Hepatocyte (in vitro differentiated cells): ENCODE measurements around the gene RBKS.

ENCODE experiments used
- CTCF ChIP-seq: fragments of 200-600 bp; sonication (generic); IDR thresholded peaks from 2 replicates; pipeline ENCODE4 v1.5.1; 2016; ENCODE audit warnings: antibody characterized with exemption, mild to moderate bottlenecking; ENCODE audit not compliant: poor library complexity
- EZH2 ChIP-seq: fragments of 200-600 bp; sonication (generic); IDR thresholded peaks from 2 replicates; pipeline ENCODE4 v1.6.1; 2016; ENCODE audit warnings: antibody characterized with exemption, mild to moderate bottlenecking, borderline replicate concordance
- EZH2phosphoT487 ChIP-seq: fragments of 200-600 bp; sonication (generic); IDR thresholded peaks from one replicate; pipeline ENCODE4 v1.6.1; 2018; ENCODE audit warnings: antibody characterized with exemption, mild to moderate bottlenecking, low read depth, moderate library complexity; ENCODE audit not compliant: unreplicated experiment, severe bottlenecking

DNA sequence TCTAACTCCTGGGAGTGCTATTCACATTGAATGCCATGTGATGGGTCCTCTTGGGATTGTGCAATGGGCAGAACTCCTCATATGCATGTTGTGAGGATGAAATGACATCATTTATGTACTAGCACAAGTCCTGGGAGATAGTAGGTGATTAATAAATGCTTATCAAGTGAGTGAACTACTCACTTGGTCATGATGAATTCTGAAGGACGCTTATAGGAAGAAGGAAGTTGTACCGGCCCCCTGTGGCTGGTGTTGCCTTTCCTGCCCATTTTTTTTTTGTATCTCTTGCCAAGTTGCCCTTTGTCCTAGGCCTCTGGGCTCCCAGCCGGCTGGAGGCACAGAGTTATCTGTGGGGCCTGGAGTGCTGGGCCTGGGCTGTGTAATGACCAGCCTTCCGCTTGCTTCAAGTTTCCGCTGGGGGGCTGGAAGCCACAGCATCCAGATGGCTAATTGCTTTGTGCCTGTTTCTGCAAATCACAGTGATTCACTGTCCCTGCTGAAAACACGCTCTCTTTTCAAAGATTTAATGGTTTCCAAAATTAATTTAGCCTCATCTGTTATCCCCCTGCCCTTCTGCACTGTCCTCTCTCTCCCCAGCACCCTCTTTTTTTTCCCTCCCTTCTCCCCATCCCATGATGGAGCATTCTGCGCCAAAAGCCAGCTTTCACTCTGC, 152.4 kb downstream of the RBKS start:
- TF ChIP-seq EZH2, result no peak
- no peak for TF ChIP-seq CTCF
- no peak for TF ChIP-seq EZH2phosphoT487
